WTC11 (cell line): ENCODE measurements around the gene SMURF1.

Experiments used
- ETV6 ChIP-seq: sonication (generic); formaldehyde crosslinking; IDR thresholded peaks from 2 replicates; pipeline ENCODE4 v1.8.1; 2022; ENCODE audit warnings: mild to moderate bottlenecking, missing genetic modification reagents
- NR2C2 ChIP-seq: sonication (generic); formaldehyde crosslinking; IDR thresholded peaks from 2 replicates; pipeline ENCODE4 v1.8.0; 2022; ENCODE audit warnings: mild to moderate bottlenecking, missing genetic modification reagents
- TEAD1 ChIP-seq: sonication (generic); formaldehyde crosslinking; IDR thresholded peaks from 2 replicates; pipeline ENCODE4 v1.8.0; 2022; ENCODE audit warnings: mild to moderate bottlenecking, missing genetic modification reagents
- ZNF423 ChIP-seq: fragments of 250-450 bp; sonication (Bioruptor Pico); IDR thresholded peaks from 2 replicates; pipeline ENCODE4 v2.1.2; 2022; ENCODE audit warnings: mild to moderate bottlenecking, moderate library complexity
- TF ChIP-seq, protein P1 (sequence below): sonication (generic); formaldehyde crosslinking; conservative IDR thresholded peaks from 2 replicates; pipeline ENCODE4 v1.8.1; 2022; ENCODE audit warnings: mild to moderate bottlenecking, missing genetic modification reagents
- TF ChIP-seq, protein P2 (sequence below): fragments of 200-600 bp; IDR thresholded peaks from 2 replicates; pipeline ENCODE4 v1.8.0; 2022; ENCODE audit warnings: antibody characterized with exemption

DNA sequence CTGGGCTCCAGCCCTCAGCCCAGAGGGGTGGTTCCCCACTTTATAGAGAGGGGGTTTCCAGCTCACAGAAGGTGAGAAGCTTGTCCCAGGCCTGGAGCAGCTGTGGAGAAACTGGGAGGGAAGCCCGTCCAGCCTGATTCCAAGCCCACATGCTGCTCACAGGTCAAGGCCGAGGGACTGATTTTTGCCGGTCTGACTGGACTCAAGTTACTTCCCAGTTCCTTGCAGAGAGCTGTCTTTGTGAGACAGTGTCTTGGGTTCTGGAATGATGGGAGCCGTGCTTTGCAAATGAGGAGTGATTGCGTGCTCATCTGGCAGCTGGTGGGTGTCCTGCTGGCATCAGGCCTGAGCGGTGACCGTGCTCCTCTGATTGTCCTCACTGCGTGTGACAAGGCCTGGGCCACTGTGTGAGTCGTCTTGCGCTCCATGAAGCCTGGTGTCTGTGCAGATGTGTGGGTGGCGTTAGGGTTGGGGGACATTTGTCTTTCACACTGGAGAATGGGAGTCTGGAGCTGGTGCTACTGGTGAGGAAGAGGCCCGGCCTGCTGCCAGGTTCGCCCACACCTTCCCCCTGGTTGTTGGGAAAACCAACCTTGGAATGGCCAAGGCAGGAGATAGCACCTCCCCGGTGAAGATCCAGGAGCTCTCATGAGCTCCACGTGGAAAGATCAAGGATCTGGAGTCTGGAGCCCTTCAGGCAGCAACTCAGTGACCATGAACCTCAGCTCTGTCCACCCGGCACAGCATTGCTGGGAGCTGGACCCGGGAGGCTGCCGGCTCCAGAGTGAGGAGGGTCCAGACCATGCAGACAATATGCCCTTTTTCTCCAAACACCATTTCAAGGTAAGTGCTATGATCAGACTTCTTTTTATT, 129.6 kb downstream of the SMURF1 start:
- TF ChIP-seq, protein P1, sequence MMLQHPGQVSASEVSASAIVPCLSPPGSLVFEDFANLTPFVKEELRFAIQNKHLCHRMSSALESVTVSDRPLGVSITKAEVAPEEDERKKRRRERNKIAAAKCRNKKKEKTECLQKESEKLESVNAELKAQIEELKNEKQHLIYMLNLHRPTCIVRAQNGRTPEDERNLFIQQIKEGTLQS (CRISPR knock-in tag) = no peak
- TF ChIP-seq TEAD1 = no peak
- TF ChIP-seq, protein P2, sequence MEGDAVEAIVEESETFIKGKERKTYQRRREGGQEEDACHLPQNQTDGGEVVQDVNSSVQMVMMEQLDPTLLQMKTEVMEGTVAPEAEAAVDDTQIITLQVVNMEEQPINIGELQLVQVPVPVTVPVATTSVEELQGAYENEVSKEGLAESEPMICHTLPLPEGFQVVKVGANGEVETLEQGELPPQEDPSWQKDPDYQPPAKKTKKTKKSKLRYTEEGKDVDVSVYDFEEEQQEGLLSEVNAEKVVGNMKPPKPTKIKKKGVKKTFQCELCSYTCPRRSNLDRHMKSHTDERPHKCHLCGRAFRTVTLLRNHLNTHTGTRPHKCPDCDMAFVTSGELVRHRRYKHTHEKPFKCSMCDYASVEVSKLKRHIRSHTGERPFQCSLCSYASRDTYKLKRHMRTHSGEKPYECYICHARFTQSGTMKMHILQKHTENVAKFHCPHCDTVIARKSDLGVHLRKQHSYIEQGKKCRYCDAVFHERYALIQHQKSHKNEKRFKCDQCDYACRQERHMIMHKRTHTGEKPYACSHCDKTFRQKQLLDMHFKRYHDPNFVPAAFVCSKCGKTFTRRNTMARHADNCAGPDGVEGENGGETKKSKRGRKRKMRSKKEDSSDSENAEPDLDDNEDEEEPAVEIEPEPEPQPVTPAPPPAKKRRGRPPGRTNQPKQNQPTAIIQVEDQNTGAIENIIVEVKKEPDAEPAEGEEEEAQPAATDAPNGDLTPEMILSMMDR = no peak
- no peak for TF ChIP-seq NR2C2
- no peak for TF ChIP-seq ZNF423 (CRISPR knock-in tag)
- no peak for TF ChIP-seq ETV6 (CRISPR knock-in tag)
